ENCODE measurements around the gene SMAD6.

Gene SMAD6

GRCh38 chr15:66775127-66776105, 73.4 kb downstream of the SMAD6 start:
- Histone ChIP-seq H3K27me3 (ENCODE audit: insufficient read depth, low read length) (no peaks in the 10 kb centered on the region), H4K8ac (ENCODE audit: low read depth, low read length) (no peak overlapping the region), H3K4me1 (ENCODE audit: control insufficient read depth in 1 of 2, insufficient read depth in 2 of 2, low read length in 2 of 2) (peaks cover 44 to 60% of the 10 kb centered on the region in 2 experiments), H3K4ac (ENCODE audit: low read depth, low read length) (peak overlapping the region; percentile 77), H3K18ac (ENCODE audit: low read length) (peak overlapping the region; percentile 62), H4K12ac (ENCODE audit: low read depth, low read length) (no peak overlapping the region), H3K4me3 (ENCODE audit: low read depth, low read length) (no peak overlapping the region), H2BK120ac (ENCODE audit: insufficient read depth, low read length, poor library complexity) (no peak overlapping the region), H3K9me3 (ENCODE audit: insufficient read depth, low read depth, low read length) (peaks cover 2% of the 10 kb centered on the region), H3K36me3 (ENCODE audit: control insufficient read depth in 1 of 2, insufficient read depth in 2 of 2, low read length in 2 of 2) (peaks cover 47 to 67% of the 10 kb centered on the region in 2 experiments), H3K14ac (ENCODE audit: low read length) (peak overlapping the region; percentile 36), H3K4me2 (ENCODE audit: low read length) (no peak overlapping the region), H3K79me1 (ENCODE audit: low read length) (peaks cover 17% of the 10 kb centered on the region), H3K9ac (ENCODE audit: low read length) (no peak overlapping the region), H2AFZ (ENCODE audit: insufficient read depth, low read length, poor library complexity) (no peak overlapping the region), H3K27ac (ENCODE audit: low read depth, low read length) (no peak overlapping the region), H2BK5ac (ENCODE audit: low read depth, low read length, poor library complexity) (no peak overlapping the region), H4K91ac (ENCODE audit: low read depth, low read length) (no peak overlapping the region), H2BK12ac (ENCODE audit: low read length) (peak overlapping the region; percentile 16), H2AK5ac (ENCODE audit: low read length) (no peak overlapping the region), H3K23ac (ENCODE audit: low read length) (no peak overlapping the region), H3K79me2 (ENCODE audit: control insufficient read depth, insufficient read depth, low read length, poor library complexity) (peaks cover 10% of the 10 kb centered on the region)
- DNase-seq, result no peak
- WGBS (ENCODE audit: extremely low coverage, insufficient coverage, insufficient read length), result no CpG with 5 or more reads among the region's 18 CpGs

- Histone ChIP-seq H2BK12ac (ENCODE audit: low read length) (no peak overlapping the region), H3K27ac (ENCODE audit: low read depth, low read length) (no peak overlapping the region), H2AK5ac (ENCODE audit: low read length) (no peak overlapping the region), H2AFZ (ENCODE audit: insufficient read depth, low read length, poor library complexity) (no peak overlapping the region), H4K8ac (ENCODE audit: low read depth, low read length) (no peak overlapping the region), H4K12ac (ENCODE audit: low read depth, low read length) (no peak overlapping the region), H3K9ac (ENCODE audit: low read length) (no peak overlapping the region), H3K4ac (ENCODE audit: low read depth, low read length) (peak overlapping the region; percentile 37), H3K18ac (ENCODE audit: low read length) (no peak overlapping the region), H2BK120ac (ENCODE audit: insufficient read depth, low read length, poor library complexity) (no peak overlapping the region), H3K79me2 (ENCODE audit: control insufficient read depth, insufficient read depth, low read length, poor library complexity) (peaks cover 10% of the 10 kb centered on the region), H2BK5ac (ENCODE audit: low read depth, low read length, poor library complexity) (no peak overlapping the region), H3K14ac (ENCODE audit: low read length) (no peak overlapping the region), H3K27me3 (ENCODE audit: insufficient read depth, low read length) (no peaks in the 10 kb centered on the region), H3K4me3 (ENCODE audit: low read depth, low read length) (no peak overlapping the region), H3K79me1 (ENCODE audit: low read length) (peaks cover 17% of the 10 kb centered on the region), H3K36me3 (ENCODE audit: control insufficient read depth in 1 of 2, insufficient read depth in 2 of 2, low read length in 2 of 2) (peaks cover 52 to 67% of the 10 kb centered on the region in 2 experiments), H3K9me3 (ENCODE audit: insufficient read depth, low read depth, low read length) (peaks cover 2% of the 10 kb centered on the region), H3K23ac (ENCODE audit: low read length) (no peak overlapping the region), H4K91ac (ENCODE audit: low read depth, low read length) (no peak overlapping the region), H3K4me2 (ENCODE audit: low read length) (no peak overlapping the region), H3K4me1 (ENCODE audit: control insufficient read depth in 1 of 2, insufficient read depth in 2 of 2, low read length in 2 of 2) (peaks cover 37 to 48% of the 10 kb centered on the region in 2 experiments)
- no CpG with 5 or more reads among the region's 6 CpGs for WGBS (ENCODE audit: extremely low coverage, insufficient coverage, insufficient read length)
- DNase-seq, result no peak
Observed at GRCh38 chr15:66777054-66777453, 75.0 kb downstream of the SMAD6 start.

- Histone ChIP-seq H2BK120ac (ENCODE audit: insufficient read depth, low read length, poor library complexity) (no peak overlapping the region), H2AFZ (ENCODE audit: insufficient read depth, low read length, poor library complexity) (no peak overlapping the region), H2BK12ac (ENCODE audit: low read length) (no peak overlapping the region), H3K27ac (ENCODE audit: low read depth, low read length) (no peak overlapping the region), H3K18ac (ENCODE audit: low read length) (no peak overlapping the region), H3K79me1 (ENCODE audit: low read length) (peaks cover 17% of the 10 kb centered on the region), H3K9me3 (ENCODE audit: insufficient read depth, low read depth, low read length) (peaks cover 2% of the 10 kb centered on the region), H3K23ac (ENCODE audit: low read length) (no peak overlapping the region), H2AK5ac (ENCODE audit: low read length) (no peak overlapping the region), H3K4me2 (ENCODE audit: low read length) (no peak overlapping the region), H4K8ac (ENCODE audit: low read depth, low read length) (peak overlapping the region; percentile 22), H4K12ac (ENCODE audit: low read depth, low read length) (no peak overlapping the region), H4K91ac (ENCODE audit: low read depth, low read length) (peak overlapping the region; percentile 17), H3K79me2 (ENCODE audit: control insufficient read depth, insufficient read depth, low read length, poor library complexity) (peaks cover 10% of the 10 kb centered on the region), H3K14ac (ENCODE audit: low read length) (no peak overlapping the region), H3K4me1 (ENCODE audit: control insufficient read depth in 1 of 2, insufficient read depth in 2 of 2, low read length in 2 of 2) (peaks cover 34 to 44% of the 10 kb centered on the region in 2 experiments), H3K9ac (ENCODE audit: low read length) (no peak overlapping the region), H3K27me3 (ENCODE audit: insufficient read depth, low read length) (no peaks in the 10 kb centered on the region), H3K36me3 (ENCODE audit: control insufficient read depth in 1 of 2, insufficient read depth in 2 of 2, low read length in 2 of 2) (peaks cover 51 to 68% of the 10 kb centered on the region in 2 experiments), H3K4ac (ENCODE audit: low read depth, low read length) (peak overlapping the region; percentile 66), H3K4me3 (ENCODE audit: low read depth, low read length) (no peak overlapping the region), H2BK5ac (ENCODE audit: low read depth, low read length, poor library complexity) (no peak overlapping the region)
- WGBS (ENCODE audit: extremely low coverage, insufficient coverage, insufficient read length), result no CpG with 5 or more reads among the region's 5 CpGs
- DNase-seq, result peak in 1 of 2 donors; percentile 23
Observed at GRCh38 chr15:66777596-66778313, 75.7 kb downstream of the SMAD6 start.

- Histone ChIP-seq H3K36me3 (ENCODE audit: control insufficient read depth in 1 of 2, insufficient read depth in 2 of 2, low read length in 2 of 2) (peaks cover 53 to 71% of the 10 kb centered on the region in 2 experiments), H2BK12ac (ENCODE audit: low read length) (no peak overlapping the region), H3K23ac (ENCODE audit: low read length) (no peak overlapping the region), H3K4me2 (ENCODE audit: low read length) (no peak overlapping the region), H3K9ac (ENCODE audit: low read length) (no peak overlapping the region), H3K27me3 (ENCODE audit: insufficient read depth, low read length) (no peaks in the 10 kb centered on the region), H3K14ac (ENCODE audit: low read length) (no peak overlapping the region), H3K79me1 (ENCODE audit: low read length) (peaks cover 17% of the 10 kb centered on the region), H3K4me3 (ENCODE audit: low read depth, low read length) (no peak overlapping the region), H4K8ac (ENCODE audit: low read depth, low read length) (no peak overlapping the region), H3K4ac (ENCODE audit: low read depth, low read length) (no peak overlapping the region), H3K27ac (ENCODE audit: low read depth, low read length) (no peak overlapping the region), H4K12ac (ENCODE audit: low read depth, low read length) (no peak overlapping the region), H2AK5ac (ENCODE audit: low read length) (no peak overlapping the region), H2AFZ (ENCODE audit: insufficient read depth, low read length, poor library complexity) (no peak overlapping the region), H3K9me3 (ENCODE audit: insufficient read depth, low read depth, low read length) (peaks cover 2% of the 10 kb centered on the region), H2BK5ac (ENCODE audit: low read depth, low read length, poor library complexity) (no peak overlapping the region), H4K91ac (ENCODE audit: low read depth, low read length) (no peak overlapping the region), H3K79me2 (ENCODE audit: control insufficient read depth, insufficient read depth, low read length, poor library complexity) (peaks cover 10% of the 10 kb centered on the region), H3K18ac (ENCODE audit: low read length) (no peak overlapping the region), H3K4me1 (ENCODE audit: control insufficient read depth in 1 of 2, insufficient read depth in 2 of 2, low read length in 2 of 2) (peaks cover 32 to 42% of the 10 kb centered on the region in 2 experiments), H2BK120ac (ENCODE audit: insufficient read depth, low read length, poor library complexity) (no peak overlapping the region)
- WGBS (ENCODE audit: extremely low coverage, insufficient coverage, insufficient read length), result no CpG with 5 or more reads among the region's 1 CpG
- no peak for DNase-seq
Observed at GRCh38 chr15:66778314-66778665, 76.3 kb downstream of the SMAD6 start.

All from trophoblast cell (in vitro differentiated cells and primary cell).